Endothelial cell (in vitro differentiated cells): ENCODE measurements around the gene ADAT2. TPM values are rescaled to one million over a fixed set of nuclear protein-coding genes. Genes with fewer than 3 reads are reported as not detected.
"Not testable (repeated sequence)": the region's sequence is repeated elsewhere in the genome, so short reads cannot be mapped to it uniquely, and the experiment has no call there.

ENCODE experiments used
- DNase-seq: peaks from one replicate; pipeline ENCODE4 v3.0.0; 2021; ENCODE audit warnings: low spot score
- H3K27ac Mint-ChIP-seq: one replicate; pipeline ENCODE4 v1.8.0; 2021; ENCODE audit warnings: mixed read lengths, inconsistent platforms; ENCODE audit not compliant: unreplicated experiment
- H3K27me3 Mint-ChIP-seq: one replicate; pipeline ENCODE4 v1.8.0; 2021; ENCODE audit warnings: mild to moderate bottlenecking, moderate library complexity, mixed read lengths, inconsistent platforms; ENCODE audit not compliant: unreplicated experiment
- H3K36me3 Mint-ChIP-seq: one replicate; pipeline ENCODE4 v1.8.0; 2021; ENCODE audit warnings: mild to moderate bottlenecking, low read depth, mixed read lengths, inconsistent platforms; ENCODE audit not compliant: unreplicated experiment
- H3K4me1 Mint-ChIP-seq: one replicate; pipeline ENCODE4 v1.8.0; 2021; ENCODE audit warnings: mild to moderate bottlenecking, mixed read lengths, inconsistent platforms; ENCODE audit not compliant: unreplicated experiment
- H3K4me3 Mint-ChIP-seq: one replicate; pipeline ENCODE4 v1.8.0; 2021; ENCODE audit warnings: mild to moderate bottlenecking, mixed read lengths, inconsistent platforms; ENCODE audit not compliant: unreplicated experiment
- H3K9me3 Mint-ChIP-seq: one replicate; pipeline ENCODE4 v1.8.0; 2021; ENCODE audit warnings: mixed read lengths, inconsistent platforms; ENCODE audit not compliant: unreplicated experiment
- CTCF ChIP-seq: fragments of 200-600 bp; sonication (generic); IDR thresholded peaks from one replicate; pipeline ENCODE4 v1.5.0; 2021; ENCODE audit warnings: antibody characterized with exemption; ENCODE audit not compliant: unreplicated experiment
- total RNA-seq: library from RNA; stranded (reverse); fragmentation: NEBNext Ultra II Directional; extraction: Animal tissue kit (Norgen Biotek cat#: 25700); gene quantifications from one replicate; pipeline ENCODE4 v1.2.1, GENCODE V29; 2021; ENCODE audit not compliant: unreplicated experiment

ADAT2 gene
- total RNA-seq, 1 donor from 2014 or later: 10.0 TPM

GRCh38 chr6:143451531-143451930 lies 1.0 kb upstream of the ADAT2 start:
- peak overlapping the region; percentile 81 for H3K27ac Mint-ChIP-seq
- peaks cover 8% of the 10 kb centered on the region for H3K4me1 Mint-ChIP-seq
- H3K4me3 Mint-ChIP-seq: peak overlapping the region; percentile 97
- H3K36me3 Mint-ChIP-seq: no peaks in the 10 kb centered on the region
- H3K27me3 Mint-ChIP-seq: no peaks in the 10 kb centered on the region
- no peak for DNase-seq
- H3K9me3 Mint-ChIP-seq: no peaks in the 10 kb centered on the region
- TF ChIP-seq CTCF: no peak

DNA sequence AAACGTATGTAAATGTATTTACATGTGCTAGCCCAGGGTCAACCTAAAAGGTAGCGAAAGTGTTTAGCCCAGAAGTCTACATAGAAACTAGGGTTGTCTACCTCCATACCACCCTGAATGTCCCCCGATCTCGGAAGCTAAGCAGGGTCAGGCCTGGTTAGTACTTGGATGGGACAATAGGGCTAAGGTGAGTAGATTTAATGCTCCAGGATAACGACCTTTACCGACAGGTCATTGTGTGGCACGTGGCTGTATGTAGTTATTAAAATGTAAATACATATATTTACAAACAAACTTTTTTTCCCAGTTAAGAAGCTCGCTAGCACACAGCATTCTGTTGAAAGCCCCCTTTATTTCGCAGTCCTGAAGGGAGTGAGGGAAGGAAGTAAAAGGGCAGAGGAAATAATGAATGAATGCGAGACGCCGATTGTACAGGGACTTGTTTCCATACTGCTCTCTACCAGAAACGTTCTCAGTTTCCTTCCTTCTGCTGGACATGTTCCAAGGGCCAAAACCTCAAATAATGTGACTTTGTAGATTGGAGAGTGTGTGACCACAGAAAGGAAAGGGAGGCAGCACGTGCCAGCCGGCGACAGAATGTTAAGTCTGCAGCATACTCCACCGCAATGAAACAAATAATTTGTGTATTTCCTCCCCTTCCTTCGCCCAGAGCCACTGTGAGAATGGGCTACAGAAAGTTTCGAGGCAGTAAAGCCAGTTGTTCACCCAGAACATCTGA lies 612 bp downstream of the ADAT2 start:
- Mint-ChIP-seq H3K27me3 (no peaks in the 10 kb centered on the region), H3K9me3 (no peaks in the 10 kb centered on the region), H3K27ac (peak overlapping the region; percentile 43), H3K36me3 (no peaks in the 10 kb centered on the region), H3K4me1 (peaks cover 8% of the 10 kb centered on the region), H3K4me3 (peak overlapping the region; percentile 97)
- DNase-seq: peak; percentile 34
- TF ChIP-seq CTCF: no peak

DNA sequence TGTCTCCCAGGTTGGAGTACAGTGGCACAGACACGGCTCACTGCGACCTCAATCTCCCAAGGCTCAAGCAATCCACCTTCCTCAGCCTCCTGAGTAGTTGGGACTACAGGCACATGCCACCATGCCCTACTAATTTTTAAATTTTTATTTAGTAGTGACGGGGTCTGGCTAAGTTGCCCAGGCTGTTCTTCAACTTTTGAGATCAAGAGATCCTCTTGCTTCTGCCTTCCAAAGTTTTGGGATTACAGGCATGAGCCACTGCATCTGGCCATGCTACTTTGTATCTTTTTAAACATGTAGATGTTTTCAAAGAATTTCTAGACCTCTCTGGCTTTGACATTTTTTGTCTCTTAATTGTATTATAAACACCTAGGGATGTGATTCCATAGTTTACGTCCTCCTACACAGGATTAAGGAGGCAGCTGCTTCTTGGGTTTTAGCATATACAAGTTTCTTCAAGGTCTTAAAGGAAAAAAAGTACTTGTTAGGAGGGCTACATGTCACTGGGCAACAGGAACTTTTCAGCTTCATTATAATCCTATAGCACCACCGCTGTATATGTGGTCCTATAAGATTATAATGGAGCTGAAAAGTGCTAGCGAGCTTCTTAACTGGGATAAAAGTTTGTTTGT lies 1.3 kb downstream of the ADAT2 start:
- TF ChIP-seq CTCF: no peak
- no peak overlapping the region for H3K4me3 Mint-ChIP-seq
- no peaks in the 10 kb centered on the region for H3K27me3 Mint-ChIP-seq
- no peaks in the 10 kb centered on the region for H3K36me3 Mint-ChIP-seq
- no peak overlapping the region for H3K27ac Mint-ChIP-seq
- no peak for DNase-seq
- no peaks in the 10 kb centered on the region for H3K9me3 Mint-ChIP-seq
- H3K4me1 Mint-ChIP-seq: peaks cover 8% of the 10 kb centered on the region

- not testable (repeated sequence) for H3K36me3 Mint-ChIP-seq, H3K4me1 Mint-ChIP-seq, DNase-seq, H3K27me3 Mint-ChIP-seq, H3K9me3 Mint-ChIP-seq, H3K4me3 Mint-ChIP-seq, H3K27ac Mint-ChIP-seq
These were observed 2.6 kb downstream of the ADAT2 start for GRCh38 chr6:143447865-143448264.

DNA sequence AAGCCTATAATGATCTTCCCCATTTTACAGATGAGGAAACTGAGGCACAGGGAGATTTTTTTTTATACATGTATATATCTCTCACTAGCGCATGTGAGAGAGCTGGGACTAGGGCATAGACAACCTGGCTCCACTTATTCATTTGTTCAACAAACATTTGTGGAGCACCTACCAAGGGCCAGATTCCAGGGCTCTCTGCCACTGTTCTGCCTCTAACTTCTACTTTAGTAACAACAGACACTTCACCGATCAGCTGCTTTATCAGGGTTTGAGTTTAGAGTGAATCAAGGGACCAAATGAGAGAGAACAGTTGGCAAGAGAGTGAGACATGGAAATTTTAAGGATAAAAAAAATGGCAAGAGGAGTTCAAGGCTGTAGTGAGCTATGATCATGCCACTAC lies 7.4 kb downstream of the ADAT2 start:
- Mint-ChIP-seq H3K4me3 (no peak overlapping the region), H3K36me3 (no peaks in the 10 kb centered on the region), H3K4me1 (no peaks in the 10 kb centered on the region), H3K9me3 (no peaks in the 10 kb centered on the region), H3K27ac (no peak overlapping the region), H3K27me3 (no peaks in the 10 kb centered on the region)
- TF ChIP-seq CTCF: no peak
- DNase-seq: no peak
